GM19397 (cell line): Measurements from ENCODE around the gene C2CD4D.

Experiments used
- ATAC-seq: cut with Tn5 transposase; IDR thresholded peaks from one replicate; pipeline ENCODE4 v1.9.1; 2021; ENCODE audit warnings: mild to moderate bottlenecking, moderate library complexity; ENCODE audit not compliant: unreplicated experiment

The C2CD4D gene

DNA sequence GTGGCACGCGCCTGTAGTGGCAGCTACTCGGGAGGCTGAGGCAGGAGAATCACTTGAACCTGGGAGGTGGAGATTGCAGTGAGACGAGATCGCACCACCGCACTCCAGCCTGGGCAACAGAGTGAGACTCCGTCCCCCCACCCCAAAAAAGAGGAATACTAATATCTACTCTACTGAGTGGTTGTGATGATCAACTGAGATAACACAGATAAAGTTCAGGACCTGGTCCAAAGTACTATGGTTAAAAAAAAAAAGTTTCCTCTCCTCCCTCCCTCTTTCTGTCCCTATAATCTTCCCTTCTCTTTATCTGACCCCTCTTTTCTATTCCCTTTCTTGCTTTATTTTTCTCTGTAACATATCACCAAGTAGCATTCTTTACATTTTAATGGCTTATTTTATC is 4.0 kb downstream of the C2CD4D start:
- ATAC-seq: no peak

DNA sequence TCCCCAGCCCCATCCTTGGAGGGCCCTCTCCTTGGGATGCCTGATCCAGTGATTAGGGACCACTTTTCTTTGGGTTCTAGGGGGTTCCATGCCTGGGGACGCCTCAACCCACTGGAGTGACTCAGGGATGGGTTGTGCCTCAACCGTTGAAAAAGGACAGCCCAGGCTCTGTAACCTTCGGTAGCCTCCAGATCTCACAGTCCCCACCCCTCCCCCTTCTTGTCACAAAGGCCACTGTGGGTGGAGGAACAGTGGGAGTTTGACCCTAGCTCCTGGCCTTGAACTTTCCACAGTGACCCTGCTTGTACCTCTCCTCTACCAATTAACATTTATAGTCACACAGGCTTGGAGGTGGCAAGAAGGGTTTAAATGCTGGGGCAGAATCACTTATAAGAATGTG is 5.4 kb downstream of the C2CD4D start:
- no peak for ATAC-seq

DNA sequence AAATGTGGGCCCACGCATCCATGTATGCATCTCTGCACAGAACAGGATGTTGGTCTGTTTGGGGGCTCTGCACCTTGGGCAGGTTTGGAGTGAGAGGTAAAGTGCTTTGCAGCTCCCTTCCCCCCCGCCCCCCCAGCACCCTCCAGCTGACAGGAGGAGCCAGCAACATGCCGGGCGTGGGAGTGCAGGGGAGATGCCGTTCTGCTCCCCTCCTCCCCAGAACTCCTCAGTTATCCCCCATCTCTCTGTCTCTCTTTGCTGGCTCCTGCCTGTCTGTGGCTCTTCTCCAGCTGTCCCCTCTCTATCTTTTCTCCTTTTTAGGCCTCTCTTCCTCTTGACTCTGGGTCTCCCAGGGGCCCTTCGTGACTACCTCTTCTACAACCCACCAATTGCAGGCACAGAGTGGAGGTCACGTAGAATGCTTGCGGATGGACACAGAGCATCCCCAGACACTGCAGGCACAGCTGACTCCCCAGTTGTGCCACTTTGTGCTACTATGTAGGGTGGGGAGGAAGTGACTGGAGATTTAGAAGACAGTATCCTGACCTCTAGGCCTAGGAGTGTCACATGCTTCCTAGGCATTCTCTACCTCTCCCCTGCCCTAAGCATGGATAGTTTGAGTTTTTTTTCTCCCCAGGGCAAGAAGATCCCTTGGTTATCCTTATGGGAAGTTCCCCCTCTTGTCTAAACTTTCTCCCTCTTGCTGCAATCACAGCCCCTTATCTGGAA is 6.3 kb downstream of the C2CD4D start:
- no peak for ATAC-seq

DNA sequence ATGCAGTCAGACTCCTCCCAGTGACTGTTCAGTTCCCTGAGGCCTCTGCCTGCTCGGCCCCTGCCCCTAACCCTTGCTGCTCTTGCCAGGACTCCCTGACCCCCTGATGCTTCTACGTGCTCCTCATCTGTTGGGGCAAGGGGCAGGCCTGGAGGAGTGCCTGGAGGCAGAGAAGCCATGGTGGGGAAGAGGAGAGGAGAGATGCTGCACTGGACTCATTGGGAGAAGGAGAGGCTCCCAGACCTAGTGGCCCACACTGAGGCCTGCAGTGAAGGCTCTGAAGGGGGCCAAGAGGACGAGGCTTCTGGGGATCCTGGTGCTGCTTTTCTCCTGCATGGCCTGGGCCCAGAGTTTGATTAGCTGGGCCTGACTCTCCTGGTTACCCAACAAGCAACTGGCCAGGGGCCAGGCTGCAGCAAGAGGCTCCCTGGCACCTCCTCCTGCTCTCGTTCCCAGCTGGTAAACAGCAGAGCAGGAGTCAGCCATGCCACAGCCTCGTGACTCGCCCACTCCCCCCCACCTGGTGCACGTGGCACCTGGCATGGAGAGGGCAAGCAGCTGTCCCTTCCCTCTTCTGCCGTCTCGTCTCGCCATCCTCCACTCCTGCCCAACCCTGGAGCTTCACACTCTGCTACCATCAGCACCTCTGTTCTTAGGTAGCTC is 7.2 kb downstream of the C2CD4D start:
- ATAC-seq: no peak

DNA sequence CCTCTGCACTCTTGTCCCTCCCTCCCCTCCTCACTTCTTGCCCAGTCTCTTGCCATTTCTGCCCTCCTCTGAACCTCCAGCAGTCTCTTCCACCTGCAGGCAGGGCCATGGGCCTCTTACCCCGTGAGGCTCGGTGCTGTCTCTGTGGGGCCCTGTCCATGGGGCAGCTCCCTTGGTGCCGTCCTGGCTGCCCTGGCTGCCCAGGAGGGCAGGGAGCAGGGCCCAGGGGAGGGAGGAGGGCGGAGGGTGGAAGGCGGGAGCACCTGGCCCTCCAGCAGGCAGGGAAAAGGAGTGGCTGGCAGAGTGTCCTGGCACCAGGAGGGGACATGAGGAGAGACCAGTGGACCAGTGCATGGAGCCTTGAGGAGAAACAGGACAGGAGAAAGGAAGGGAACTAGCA is 8.0 kb downstream of the C2CD4D start, which contains the start of gene RORC:
Gene RORC (minus strand): TSS at position 198 of the 400 bp plus-strand sequence. CDS start 38 bp downstream, at position 160.
- ATAC-seq: no peak

DNA sequence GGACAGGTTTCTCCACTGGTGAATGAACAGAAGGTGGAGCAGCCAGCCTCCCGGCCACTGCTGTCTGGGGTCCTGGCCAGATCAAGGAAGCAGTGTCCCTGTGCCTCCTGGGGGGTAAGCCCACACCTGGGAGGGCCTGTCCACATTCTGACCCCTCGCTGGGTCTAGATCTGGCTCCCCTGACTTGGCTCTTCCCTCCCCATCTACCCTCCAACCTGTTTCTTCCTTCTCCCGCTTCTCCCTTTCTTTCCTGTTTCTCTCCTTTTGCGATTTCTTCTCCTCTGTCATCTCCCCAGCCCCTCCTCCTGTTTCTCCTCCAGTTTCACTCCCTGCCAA is 8.4 kb downstream of the C2CD4D start:
- no peak for ATAC-seq

DNA sequence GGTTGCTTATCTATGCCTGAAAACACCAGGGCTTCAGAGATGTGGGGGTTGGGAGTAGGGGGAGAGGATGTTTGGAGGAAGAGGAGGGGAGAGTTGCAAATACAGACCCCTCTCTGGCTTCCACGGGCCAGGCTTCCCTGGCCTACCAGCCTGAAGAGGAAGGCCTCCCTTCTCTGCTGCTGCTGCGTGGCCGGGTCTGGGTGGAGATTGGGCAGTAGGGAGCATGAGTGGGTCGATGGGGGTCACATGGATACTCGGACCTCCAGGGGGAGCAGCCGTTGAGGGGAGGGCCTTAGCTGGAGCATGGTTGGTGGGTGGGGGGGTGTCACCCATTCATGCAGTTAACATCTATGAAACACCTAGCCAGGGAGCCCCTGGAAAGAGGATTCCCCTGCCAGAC is 9.6 kb downstream of the C2CD4D start:
- ATAC-seq: no peak

DNA sequence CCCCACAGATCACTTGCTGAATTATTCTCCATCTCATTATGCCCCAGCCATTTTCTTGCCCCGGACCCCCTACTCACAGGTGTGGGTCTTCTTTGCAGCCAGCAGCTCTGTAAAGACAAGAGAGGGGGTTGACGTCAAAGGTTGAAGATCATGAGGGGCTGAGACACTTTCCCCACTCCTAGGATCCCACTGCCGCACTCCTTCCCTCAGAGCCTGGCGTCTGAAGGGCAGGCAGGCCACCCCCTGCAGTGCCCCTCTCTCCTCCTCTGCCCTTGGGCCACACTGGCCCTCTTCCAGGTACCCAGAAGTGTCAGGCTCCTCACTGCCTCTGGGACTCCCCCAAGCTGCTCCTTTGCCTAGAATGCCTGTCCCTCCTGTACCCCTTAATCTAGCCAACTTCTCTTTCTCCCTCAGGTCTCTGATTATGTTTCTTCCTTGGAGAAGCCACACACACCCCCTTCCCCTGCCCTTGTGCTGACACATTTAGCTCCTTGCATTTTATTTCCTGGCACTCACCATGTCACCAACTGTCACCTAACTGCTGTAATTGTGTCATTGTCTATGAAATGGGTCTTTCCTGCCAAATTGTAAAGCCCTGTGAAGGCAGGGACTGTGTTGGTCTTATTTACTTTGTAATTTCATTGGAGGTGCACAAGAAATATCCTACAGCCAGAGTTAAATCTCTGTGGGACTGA is 10.1 kb downstream of the C2CD4D start:
- no peak for ATAC-seq

DNA sequence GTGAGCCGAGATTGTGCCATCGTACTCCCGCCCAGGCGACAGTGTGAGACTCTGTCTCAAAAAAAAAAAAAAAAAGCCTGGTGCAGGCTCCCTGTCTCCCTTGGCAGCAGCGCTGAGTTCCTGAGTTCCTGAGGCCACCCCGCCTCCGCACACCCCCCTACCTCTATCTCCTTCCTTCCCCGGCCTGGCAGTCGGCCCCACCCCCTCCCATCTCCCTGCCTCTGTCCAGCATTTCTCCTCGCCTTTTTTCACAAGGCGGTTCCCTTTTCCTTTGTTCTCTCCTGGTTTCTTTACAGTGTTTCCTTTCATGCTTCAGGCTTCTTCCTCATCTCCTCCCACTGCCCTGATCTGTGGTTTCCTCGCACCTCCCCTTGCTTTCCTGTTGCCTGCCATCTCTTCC is 10.7 kb downstream of the C2CD4D start:
- ATAC-seq: no peak

DNA sequence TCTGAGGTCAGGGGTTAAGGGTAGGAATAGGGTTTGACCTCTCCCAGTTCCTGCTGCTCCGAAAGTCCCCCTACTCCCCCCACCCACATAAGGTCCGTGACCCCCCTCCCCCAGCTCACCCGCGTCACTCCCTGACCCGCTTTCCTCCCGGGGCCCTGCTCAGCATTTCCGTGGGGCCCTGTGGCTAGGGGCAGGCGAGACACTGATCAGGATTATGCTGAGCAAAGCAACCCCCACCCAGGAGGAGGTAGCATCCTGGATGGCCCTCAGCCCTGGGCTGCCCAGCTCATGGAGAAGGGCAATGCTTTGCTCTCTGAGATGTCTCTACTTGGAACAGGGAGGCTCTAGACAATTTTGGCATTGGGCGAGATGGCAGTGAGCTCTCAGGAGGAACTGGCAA is 11.8 kb downstream of the C2CD4D start:
- ATAC-seq: no peak

DNA sequence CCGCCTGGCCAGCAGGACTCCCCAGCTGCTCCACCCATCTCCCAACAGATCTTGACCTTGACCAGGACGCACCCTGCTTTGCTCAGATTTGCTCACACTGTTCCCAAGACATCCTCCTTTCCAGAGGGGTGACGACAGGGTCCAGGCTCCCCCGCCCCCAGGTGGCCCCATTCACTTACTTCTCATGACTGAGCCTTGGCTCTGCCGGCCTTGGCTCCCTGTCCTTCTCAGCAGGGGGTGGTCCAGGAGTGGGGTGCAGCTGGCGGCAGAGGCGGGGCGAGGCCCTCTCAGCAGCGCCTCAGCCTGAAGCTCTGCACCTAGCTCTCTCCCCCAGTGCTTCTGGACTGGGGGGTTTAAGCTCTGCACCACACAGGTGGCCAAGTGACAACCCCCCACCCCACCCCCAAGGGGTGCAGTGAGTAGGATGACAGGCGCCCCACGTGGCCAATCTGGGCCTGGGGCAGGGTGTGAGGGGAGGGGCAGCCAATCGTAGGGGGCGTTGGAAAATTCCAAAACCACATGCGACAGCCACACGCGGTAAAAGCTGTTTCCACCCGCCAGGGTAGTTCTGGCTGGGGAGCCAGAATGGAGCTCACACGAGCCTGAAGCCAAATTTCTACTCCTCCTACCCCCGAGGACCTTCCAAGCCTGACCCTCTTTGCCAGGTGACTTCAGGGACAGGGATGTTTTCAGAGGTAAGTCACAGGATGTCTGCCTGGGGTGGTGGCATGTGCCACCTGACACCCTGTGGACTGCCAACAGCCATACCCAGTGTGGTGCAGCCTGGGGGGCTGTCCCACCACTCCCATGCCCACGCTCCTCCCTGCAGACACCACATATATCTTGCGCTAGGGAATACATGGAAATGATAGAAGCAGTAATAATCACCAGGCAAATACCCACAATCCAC is 13.6 kb downstream of the C2CD4D start:
- ATAC-seq: no peak

DNA sequence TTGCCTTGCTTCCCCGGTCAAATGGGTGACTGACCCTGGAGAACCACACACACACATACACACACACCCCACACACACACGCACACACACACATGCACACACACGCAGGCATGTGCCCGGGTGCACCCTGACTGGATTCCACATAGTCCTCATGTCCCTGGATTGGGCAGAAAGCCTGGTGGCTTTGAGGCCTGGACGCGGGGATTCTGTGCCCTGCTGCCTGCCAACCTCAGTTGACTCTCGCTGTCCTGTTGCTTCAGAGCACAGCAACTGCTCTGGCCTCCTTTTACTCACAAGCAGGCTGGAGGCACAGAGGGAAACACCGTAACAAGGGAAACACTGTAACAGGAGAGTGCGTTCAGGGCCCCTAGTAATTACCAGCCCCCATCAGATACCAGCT is 14.4 kb downstream of the C2CD4D start:
- no peak for ATAC-seq

DNA sequence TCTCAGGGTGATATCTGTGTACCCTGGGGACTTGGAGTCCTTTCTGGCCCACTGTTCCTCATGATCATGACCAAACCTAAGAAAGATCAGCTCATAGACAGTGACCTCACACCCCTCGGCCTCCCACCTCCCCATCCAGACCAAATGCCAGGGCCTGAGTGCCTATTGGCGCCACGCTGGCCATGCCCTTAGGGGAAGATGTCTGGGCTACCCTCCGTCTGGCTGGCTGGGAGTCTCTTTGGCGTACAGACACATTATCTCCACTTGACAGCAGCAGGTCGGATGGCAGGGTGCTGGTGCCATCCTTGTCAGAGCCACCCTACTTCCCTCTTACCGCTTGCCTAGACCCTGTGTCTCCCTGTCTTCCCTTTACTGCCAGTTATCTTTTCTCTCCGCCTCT is 16.4 kb downstream of the C2CD4D start:
- no peak for ATAC-seq

DNA sequence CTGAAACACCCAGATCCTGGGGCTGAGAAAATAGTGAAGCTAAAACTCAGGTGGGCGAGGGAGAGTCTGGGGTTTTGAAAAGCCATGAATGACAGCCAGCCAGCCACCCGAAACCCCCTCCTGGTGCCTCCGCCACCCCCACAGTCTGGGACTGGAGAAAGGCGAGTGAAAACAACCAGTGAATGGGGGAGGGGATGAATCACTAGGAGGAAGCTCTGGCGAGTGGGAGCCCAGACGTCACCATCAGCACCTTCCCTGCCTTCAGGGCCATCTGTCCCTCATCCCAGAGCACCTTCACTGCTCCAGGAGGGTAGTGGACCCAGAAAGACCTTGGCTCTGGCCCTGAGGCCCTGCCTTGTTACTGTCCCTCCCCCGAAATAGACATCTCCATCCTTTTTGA is 17.2 kb downstream of the C2CD4D start:
- no peak for ATAC-seq

DNA sequence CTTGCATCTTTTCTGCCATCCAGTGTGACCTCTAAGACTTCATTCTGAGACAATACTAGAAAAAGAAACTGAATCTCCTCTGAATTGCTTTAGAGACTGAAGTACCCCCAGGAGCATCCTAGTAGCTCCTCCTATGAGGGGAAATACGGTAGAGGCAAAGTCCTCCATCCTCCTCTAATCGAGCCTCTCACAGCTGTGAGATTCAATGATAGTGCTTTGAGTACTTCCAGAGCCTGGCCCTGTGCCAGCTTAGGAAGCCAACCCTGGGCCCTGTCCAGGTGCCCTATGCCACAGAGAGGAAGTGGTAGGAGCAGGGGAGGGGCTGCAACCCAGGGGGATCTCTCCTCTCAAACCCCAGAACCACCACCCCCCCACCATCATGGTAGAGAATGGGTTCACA is 18.7 kb downstream of the C2CD4D start:
- no peak for ATAC-seq

DNA sequence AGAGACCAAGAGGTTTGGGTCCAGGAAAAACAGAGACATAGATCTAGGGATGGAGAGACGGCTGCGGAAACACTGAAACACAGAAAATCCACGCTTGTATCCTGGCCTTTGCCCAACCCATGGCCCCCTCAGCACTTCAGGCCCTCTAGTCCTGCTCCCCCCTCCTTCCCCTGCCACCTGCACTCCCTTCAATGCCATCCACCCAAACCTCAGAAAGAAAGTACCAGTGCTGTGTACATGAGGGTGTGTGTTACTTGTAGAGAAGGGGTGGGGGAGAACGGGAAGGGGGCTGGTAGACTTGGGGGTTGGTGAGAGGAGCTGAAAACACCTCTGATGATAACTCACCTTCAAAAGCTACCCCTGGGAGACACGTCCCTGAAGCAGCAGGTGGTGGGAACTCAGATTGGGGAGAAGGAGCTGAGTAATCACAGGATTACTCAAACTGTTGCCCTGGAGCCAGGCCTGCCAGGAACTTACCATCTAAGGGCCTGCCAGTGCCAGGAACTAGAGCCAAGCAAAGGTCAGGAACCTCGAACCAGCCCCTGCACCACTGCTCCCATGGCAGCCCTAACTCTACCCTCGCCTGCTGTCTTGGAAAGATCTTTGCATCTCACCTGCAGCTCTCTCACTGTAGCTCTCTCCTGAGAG is 19.5 kb downstream of the C2CD4D start:
- ATAC-seq: no peak

DNA sequence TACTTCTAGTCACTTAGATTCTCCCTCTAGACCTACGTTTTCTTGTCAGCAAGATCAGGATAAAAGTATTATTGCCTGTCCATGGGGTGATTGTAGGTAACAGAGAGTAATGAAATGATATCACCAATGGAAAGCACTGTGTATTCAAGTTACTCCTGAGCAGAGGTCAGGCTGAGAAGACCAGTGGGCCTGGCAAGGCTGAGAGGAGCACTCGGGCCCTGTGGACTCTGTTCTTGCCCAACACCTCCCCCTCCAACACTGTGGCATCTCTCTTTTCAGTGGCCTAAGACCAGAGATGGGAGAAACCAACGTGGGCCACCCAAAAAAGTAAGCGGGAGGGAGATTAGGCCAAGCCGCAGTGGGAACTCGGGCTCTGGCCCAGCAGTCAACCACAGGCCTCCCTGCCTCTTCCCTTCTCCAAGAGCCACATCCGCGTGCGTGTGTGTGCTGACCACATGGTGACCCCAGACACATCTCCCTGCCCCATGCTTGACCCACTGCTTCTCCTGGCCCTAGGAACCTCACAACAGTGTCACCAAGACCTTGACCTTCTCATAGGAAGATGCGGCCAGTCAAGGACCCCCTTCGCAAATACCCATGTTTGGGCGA is 20.3 kb downstream of the C2CD4D start:
- no peak for ATAC-seq

DNA sequence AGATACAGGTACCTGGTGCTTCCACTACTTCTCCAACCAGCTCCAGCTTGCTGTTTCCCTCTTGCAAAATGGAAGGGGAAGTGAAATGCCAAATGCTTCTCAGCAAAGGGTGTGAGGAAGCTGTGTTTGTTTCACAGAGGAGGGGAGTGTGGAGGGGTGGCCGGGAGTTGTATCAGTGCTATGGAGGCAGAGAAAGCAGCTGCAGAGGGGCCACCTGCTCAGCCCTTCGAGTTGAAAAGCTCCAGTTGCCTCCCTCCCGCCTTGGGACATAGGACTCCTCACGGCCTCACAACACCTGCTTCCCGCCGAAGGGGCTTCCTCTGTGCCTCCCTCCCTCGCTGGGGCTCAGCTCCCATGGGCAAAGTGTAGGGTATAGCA is 22.3 kb downstream of the C2CD4D start:
- no peak for ATAC-seq

DNA sequence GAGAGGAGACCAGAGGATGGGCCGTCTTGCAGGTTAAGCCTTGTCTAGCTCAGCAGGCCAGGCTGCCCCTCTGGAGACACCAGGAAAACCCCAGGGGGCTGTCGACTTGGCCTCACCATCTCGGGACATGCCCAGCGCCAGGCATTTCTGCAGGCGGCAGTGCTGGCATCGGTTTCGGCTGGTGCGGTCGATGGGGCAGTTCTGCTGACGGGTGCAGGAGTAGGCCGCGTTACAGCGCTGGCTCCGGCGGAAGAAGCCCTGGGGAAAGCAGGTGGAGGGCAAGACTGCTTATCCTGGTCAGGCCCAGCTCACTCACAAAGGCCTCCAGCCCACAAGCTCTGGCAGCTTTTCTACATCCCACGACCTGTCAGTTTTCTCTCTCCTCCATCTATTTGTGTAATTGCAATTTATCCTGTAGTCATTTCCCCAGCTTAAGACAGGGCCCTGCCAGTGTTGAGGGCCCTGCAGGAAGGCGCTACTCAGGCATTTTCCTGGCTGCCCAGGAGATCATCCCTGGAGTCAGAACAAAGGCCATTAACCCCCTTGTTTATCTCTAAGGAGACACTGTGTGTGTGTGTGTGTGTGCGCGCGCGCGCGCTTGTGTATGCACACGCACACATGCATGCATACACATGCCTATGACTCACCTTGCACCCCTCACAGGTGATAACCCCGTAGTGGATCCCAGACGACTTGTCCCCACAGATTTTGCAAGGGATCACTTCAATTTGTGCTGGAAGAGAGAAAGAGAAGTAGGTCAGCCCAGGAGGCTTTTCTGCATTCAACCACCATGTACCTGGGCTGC is 22.9 kb downstream of the C2CD4D start:
- no peak for ATAC-seq
